GM23338 (cell line): ENCODE data around the gene CDH23. TPM values are rescaled to one million over a fixed set of nuclear protein-coding genes. Genes with fewer than 3 reads are reported as not detected.

Source experiments
- ATAC-seq: fragments of 200-7000 bp; cut with Tn5 transposase; 3 replicates; pipeline ENCODE4 v1.9.1; 2020
- DNase-seq: peaks from one replicate; pipeline ENCODE4 v3.0.0-alpha.2; 2015; ENCODE audit warnings: low spot score
- H2AFZ ChIP-seq: fragments of 200-600 bp; sonication (generic); 2 replicates; pipeline ENCODE4 v1.8.0; 2016; ENCODE audit warnings: antibody characterized with exemption, mild to moderate bottlenecking, moderate library complexity
- H3F3A ChIP-seq: fragments of 200-600 bp; sonication (generic); replicated peaks from 2 replicates; pipeline ENCODE4 v1.8.0; 2017; ENCODE audit warnings: antibody characterized with exemption, mixed run types, low read depth
- H3K27ac ChIP-seq: fragments of 200-600 bp; sonication (generic); 2 replicates; pipeline ENCODE4 v1.6.1; 2016; ENCODE audit warnings: low read depth
- H3K27me3 ChIP-seq: fragments of 200-600 bp; sonication (generic); 2 replicates; pipeline ENCODE4 v1.8.0; 2016; ENCODE audit warnings: mild to moderate bottlenecking, mixed run types, moderate library complexity; ENCODE audit not compliant: insufficient read depth
- H3K36me3 ChIP-seq: fragments of 200-600 bp; sonication (generic); 2 replicates; pipeline ENCODE4 v1.8.0; 2016; ENCODE audit warnings: mild to moderate bottlenecking; ENCODE audit not compliant: insufficient read depth
- H3K4me1 ChIP-seq: fragments of 200-600 bp; sonication (generic); 2 replicates; pipeline ENCODE4 v1.8.0; 2016; ENCODE audit warnings: mild to moderate bottlenecking, moderate library complexity; ENCODE audit not compliant: insufficient read depth
- H3K4me2 ChIP-seq: fragments of 200-600 bp; sonication (generic); 2 replicates; pipeline ENCODE4 v1.7.1; 2017; ENCODE audit warnings: mixed run types
- H3K4me3 ChIP-seq: fragments of 200-600 bp; sonication (generic); 2 replicates; pipeline ENCODE4 v1.6.1; 2016; ENCODE audit warnings: mixed run types
- H3K79me2 ChIP-seq: fragments of 200-600 bp; sonication (generic); replicated peaks from 2 replicates; pipeline ENCODE4 v1.8.0; 2017; ENCODE audit warnings: mild to moderate bottlenecking; ENCODE audit not compliant: insufficient read depth
- H3K9me2 ChIP-seq: fragments of 200-600 bp; sonication (generic); 2 replicates; pipeline ENCODE4 v1.8.0; 2017; ENCODE audit not compliant: insufficient read depth
- H4K20me1 ChIP-seq: fragments of 200-600 bp; sonication (generic); replicated peaks from 2 replicates; pipeline ENCODE4 v1.8.0; 2017; ENCODE audit warnings: mild to moderate bottlenecking; ENCODE audit not compliant: insufficient read depth
- H3K27ac Mint-ChIP-seq: 2 replicates; pipeline ENCODE4 v1.8.0; 2020; ENCODE audit warnings: inconsistent platforms, mild to moderate bottlenecking, moderate library complexity, mixed read lengths
- H3K27me3 Mint-ChIP-seq: 3 replicates; pipeline ENCODE4 v1.8.0; 2022; ENCODE audit warnings: low read depth, mild to moderate bottlenecking, moderate library complexity, mixed read lengths, inconsistent platforms; ENCODE audit not compliant: insufficient read depth, poor library complexity
- H3K36me3 Mint-ChIP-seq: 3 replicates; pipeline ENCODE4 v1.8.0; 2021; ENCODE audit warnings: low read depth, mild to moderate bottlenecking, inconsistent platforms, moderate library complexity, mixed read lengths
- H3K4me1 Mint-ChIP-seq: 3 replicates; pipeline ENCODE4 v1.8.0; 2020; ENCODE audit warnings: mild to moderate bottlenecking, inconsistent platforms, mixed read lengths
- H3K4me3 Mint-ChIP-seq: 3 replicates; pipeline ENCODE4 v1.8.0; 2021; ENCODE audit warnings: moderate library complexity, mild to moderate bottlenecking, inconsistent platforms, mixed read lengths
- H3K9me3 Mint-ChIP-seq: 3 replicates; pipeline ENCODE4 v1.8.0; 2020; ENCODE audit warnings: moderate library complexity, mild to moderate bottlenecking, inconsistent platforms, mixed read lengths
- CREB1 ChIP-seq: fragments of 250-450 bp; sonication (Bioruptor Pico); IDR thresholded peaks from 2 replicates; pipeline ENCODE4 v1.5.0; 2020; ENCODE audit warnings: low read depth, mild to moderate bottlenecking, moderate library complexity
- CTCF ChIP-seq, 2 experiments: fragments of 200-600 bp in 1 of 2; sonication (generic) in 1 of 2; conservative IDR thresholded peaks; 2 replicates each; pipeline versions ENCODE4 v1.5.1 to v1.6.1; 2016 to 2017; ENCODE audit warnings: antibody characterized with exemption in 2 of 2, low read depth in 2 of 2, mild to moderate bottlenecking in 2 of 2, moderate library complexity in 1 of 2
- ETS1 ChIP-seq: IDR thresholded peaks from 2 replicates; pipeline ENCODE4 v1.6.1; 2016; ENCODE audit warnings: antibody characterized with exemption
- EZH2 ChIP-seq: fragments of 200-600 bp; sonication (generic); IDR thresholded peaks from one replicate; pipeline ENCODE4 v1.8.0; 2017; ENCODE audit warnings: antibody characterized with exemption, mild to moderate bottlenecking, low read depth; ENCODE audit not compliant: unreplicated experiment
- EZH2phosphoT487 ChIP-seq: fragments of 200-600 bp; sonication (generic); IDR thresholded peaks from one replicate; pipeline ENCODE4 v1.8.1; 2018; ENCODE audit warnings: antibody characterized with exemption; ENCODE audit not compliant: unreplicated experiment
- JUNB ChIP-seq: IDR thresholded peaks from one replicate; pipeline ENCODE4 v1.6.1; 2016; ENCODE audit warnings: antibody characterized with exemption; ENCODE audit not compliant: unreplicated experiment
- NANOG ChIP-seq: IDR thresholded peaks from 2 replicates; pipeline ENCODE4 v1.6.1; 2016; ENCODE audit warnings: antibody characterized with exemption, borderline replicate concordance
- POLR2AphosphoS5 ChIP-seq: IDR thresholded peaks from 2 replicates; pipeline ENCODE4 v1.6.1; 2016; ENCODE audit warnings: antibody characterized with exemption, low read depth
- REST ChIP-seq: IDR thresholded peaks from one replicate; pipeline ENCODE4 v1.6.1; 2018; ENCODE audit warnings: antibody characterized with exemption; ENCODE audit not compliant: unreplicated experiment
- ZNF114 ChIP-seq: fragments of 250-450 bp; sonication (Bioruptor Pico); IDR thresholded peaks from 2 replicates; pipeline ENCODE4 v1.5.0; 2020; ENCODE audit warnings: mild to moderate bottlenecking, moderate library complexity
- ZNF331 ChIP-seq: fragments of 250-450 bp; sonication (Bioruptor Pico); IDR thresholded peaks from 2 replicates; pipeline ENCODE4 v1.5.0; 2020; ENCODE audit warnings: low read depth, mild to moderate bottlenecking, moderate library complexity
- ZNF462 ChIP-seq: fragments of 250-450 bp; sonication (Bioruptor Pico); IDR thresholded peaks from 2 replicates; pipeline ENCODE4 v1.5.0; 2020; ENCODE audit warnings: mild to moderate bottlenecking, moderate library complexity
- polyA plus RNA-seq: library from polyadenylated mRNA; unstranded; fragments of >200 nt; fragmentation: Nextera tagmentation; extraction: Ambion mirVana; gene quantifications from 2 replicates; pipeline ENCODE4 v1.2.1, GENCODE V29; 2016
- total RNA-seq: library from RNA; depleted of rRNA; stranded (reverse); fragments of >200 nt; shearing (Covaris generic); gene quantifications from 2 replicates; pipeline ENCODE4 v1.2.3, GENCODE V29; 2014

Gene CDH23
- total and polyA plus RNA-seq, 2 experiments from 2014 or later = 0.95 to 4.3 TPM

- no peak for TF ChIP-seq ZNF331
- TF ChIP-seq ETS1 = no peak
- TF ChIP-seq ZNF462 (CRISPR knock-in tag) = no peak
- TF ChIP-seq JUNB = no peak
- TF ChIP-seq CTCF (conservative IDR thresholded peaks at IDR 0.05; ENCODE audit: low read depth in 2 of 2) = no peak
- no peak for TF ChIP-seq CREB1 (CRISPR knock-in tag)
- TF ChIP-seq EZH2 = no peak
- TF ChIP-seq EZH2phosphoT487 = no peak
- no peak for TF ChIP-seq POLR2AphosphoS5
- TF ChIP-seq NANOG = no peak
- no peak for TF ChIP-seq REST
- no peak for TF ChIP-seq ZNF114 (CRISPR knock-in tag)
Measured at GRCh38 chr10:71691405-71691804, 294.7 kb downstream of the CDH23 start.

More at GRCh38 chr10:71691405-71691804, 294.7 kb downstream of the CDH23 start:
- Mint-ChIP-seq H3K9me3 (peaks cover 17% of the 10 kb centered on the region), H3K27ac (no peak overlapping the region), H3K4me1 (peaks cover 10% of the 10 kb centered on the region), H3K4me3 (no peak overlapping the region), H3K36me3 (peaks cover 6% of the 10 kb centered on the region), H3K27me3 (peaks cover 7% of the 10 kb centered on the region)
- DNase-seq = no peak
- Histone ChIP-seq H3K9me2 (no peaks in the 10 kb centered on the region), H3F3A (no peaks in the 10 kb centered on the region), H2AFZ (no peak overlapping the region), H3K4me2 (no peak overlapping the region), H3K4me1 (0 out of 2 replicates have a peak, but pooled peaks cover 2% of the 10 kb centered on the region), H3K27me3 (no peaks in the 10 kb centered on the region), H3K79me2 (no peaks in the 10 kb centered on the region), H3K4me3 (no peak overlapping the region), H3K27ac (no peak overlapping the region), H4K20me1 (no peaks in the 10 kb centered on the region), H3K36me3 (no peaks in the 10 kb centered on the region)
- ATAC-seq = no peak
